Jurkat, Clone E6-1 (cell line): Measurements from ENCODE around the gene LRRC7.

ENCODE experiments used
- DNase-seq: peaks from one replicate; pipeline ENCODE4 v3.0.0-alpha.2; 2011; ENCODE audit warnings: low read depth, low spot score
- H3K4me3 ChIP-seq: 2 replicates; pipeline ENCODE4 v1.5.1; 2011; ENCODE audit warnings: mild to moderate bottlenecking, low read length, control low read depth, moderate library complexity

LRRC7 gene

DNA sequence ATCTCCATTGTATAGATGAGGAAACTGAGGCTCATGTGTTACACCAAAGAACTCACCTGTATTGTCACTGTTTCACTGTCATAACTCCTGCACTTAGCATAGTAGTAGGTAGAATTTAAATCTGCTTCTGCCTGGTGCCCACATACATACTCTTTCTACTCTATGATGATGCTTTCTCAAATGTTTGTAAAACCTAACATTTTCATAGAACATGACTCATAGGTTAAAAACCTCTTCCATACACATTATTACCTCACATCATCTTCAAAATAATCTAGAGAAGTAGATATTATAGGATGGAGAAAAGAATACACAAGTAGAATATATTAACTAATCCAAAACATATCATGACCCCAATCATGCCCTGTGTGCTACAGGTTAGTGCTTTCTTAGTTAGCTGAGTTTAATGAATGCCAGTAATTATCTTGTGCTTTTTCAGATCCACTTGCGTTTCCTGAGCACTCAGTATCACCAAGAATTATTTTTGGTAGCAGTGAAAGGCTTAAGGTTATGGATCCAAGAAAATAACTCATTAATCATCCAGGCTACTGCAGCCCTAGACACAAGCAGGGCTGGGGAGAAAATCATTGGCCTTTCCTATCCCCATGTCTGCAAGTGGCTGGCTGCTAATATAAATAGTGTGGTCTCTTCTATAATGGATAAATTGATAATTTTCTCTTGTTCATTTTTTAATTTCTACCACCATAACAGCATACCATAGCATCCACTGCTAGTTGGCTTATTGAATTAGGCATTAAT lies 480.8 kb downstream of the LRRC7 start:
- H3K4me3 ChIP-seq = no peak overlapping the region
- DNase-seq = no peak

DNA sequence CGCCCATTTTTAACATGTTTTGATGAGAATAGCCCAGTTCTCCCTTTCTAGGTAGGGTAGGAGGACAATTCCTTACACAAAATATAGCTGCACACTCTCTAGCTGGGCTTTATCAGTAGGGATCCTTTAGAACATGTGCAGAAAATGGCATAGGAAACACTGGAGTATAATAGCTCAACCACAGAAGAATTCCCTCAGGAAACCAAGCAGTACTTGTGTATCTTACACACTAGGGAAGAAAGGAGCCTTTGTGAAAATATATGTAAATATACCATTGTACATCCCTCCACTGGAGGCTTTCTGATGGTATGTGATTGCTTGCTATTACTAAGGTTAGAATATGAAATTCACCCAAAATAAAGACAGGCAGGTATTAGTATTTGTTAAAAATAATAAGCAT lies 484.2 kb downstream of the LRRC7 start:
- DNase-seq = no peak
- no peak overlapping the region for H3K4me3 ChIP-seq

DNA sequence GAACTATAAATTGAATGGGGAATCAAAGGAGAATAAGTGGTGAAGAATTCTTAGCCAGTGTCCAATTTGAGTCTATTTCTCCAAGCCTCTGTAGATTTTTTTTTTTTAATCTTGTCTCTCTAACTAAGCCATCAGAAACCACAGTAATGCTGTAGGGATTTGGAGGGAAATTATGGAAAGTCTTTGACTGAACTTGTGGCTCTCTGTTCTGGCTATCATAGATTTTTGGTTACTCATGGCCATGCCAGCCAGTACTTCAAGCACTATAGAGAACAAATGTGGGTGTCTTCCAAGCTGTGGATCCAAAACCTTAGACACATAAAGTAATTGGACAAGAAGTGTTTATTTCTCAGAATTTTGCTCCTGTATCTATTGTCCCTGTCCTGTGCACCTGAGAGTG lies 489.8 kb downstream of the LRRC7 start:
- no peak for DNase-seq
- no peak overlapping the region for H3K4me3 ChIP-seq

DNA sequence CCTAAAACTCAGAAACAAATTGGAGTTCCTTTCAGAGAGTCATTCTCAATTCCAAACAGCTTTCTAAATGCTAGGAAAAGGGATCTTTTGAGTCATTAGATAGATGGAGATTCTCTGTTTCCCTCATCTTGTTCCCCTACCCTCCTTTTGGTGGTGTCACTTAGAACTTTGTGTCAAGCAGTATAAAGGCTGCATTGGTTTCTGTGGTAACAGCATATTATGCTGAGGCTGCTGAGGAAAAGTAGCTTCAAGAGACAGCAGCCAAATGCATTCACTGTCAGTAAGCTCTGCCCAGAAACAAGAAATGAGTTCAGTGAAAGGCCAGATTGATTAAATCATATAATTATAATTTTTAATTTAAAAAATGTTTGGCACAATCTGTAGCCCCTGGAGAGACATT lies 493.5 kb downstream of the LRRC7 start:
- no peak for DNase-seq
- H3K4me3 ChIP-seq = no peak overlapping the region

DNA sequence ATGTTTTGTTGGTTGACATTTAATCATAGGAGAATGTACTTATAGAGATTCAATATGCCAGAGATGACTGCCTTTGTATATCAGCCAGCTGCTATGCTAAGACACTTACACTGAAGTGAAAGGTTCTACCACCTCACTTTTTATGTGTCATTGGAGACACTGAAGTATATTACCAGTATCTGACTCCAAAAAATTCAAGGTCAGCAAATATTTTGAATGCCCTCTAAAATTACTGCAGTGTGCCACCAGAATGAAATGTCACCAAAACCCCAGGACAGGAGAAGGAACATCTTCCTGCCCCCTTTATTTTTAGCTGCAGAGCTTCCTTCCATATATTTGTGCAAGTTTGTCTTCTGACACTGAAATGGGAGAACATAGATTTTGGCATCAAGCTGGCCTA lies 496.1 kb downstream of the LRRC7 start:
- DNase-seq = no peak
- no peak overlapping the region for H3K4me3 ChIP-seq

DNA sequence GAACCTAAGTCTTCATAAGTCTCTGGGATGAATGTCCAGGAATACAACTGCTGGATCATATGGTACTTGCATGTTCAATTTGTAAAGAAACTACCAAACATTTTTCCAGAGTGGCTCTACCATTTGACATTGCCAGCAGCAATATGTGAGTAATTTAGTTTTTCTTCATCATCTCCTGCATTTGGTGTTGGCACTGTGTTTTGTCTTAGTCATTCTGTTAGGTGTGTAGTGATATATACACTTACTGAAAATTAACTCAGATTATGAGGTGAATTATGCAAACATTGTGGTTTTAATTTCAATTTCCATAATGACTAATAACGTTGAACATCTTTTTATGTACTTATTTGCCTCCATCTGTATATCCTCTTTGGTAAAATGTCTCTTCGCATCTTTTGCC lies 499.0 kb downstream of the LRRC7 start:
- no peak overlapping the region for H3K4me3 ChIP-seq
- DNase-seq = no peak

DNA sequence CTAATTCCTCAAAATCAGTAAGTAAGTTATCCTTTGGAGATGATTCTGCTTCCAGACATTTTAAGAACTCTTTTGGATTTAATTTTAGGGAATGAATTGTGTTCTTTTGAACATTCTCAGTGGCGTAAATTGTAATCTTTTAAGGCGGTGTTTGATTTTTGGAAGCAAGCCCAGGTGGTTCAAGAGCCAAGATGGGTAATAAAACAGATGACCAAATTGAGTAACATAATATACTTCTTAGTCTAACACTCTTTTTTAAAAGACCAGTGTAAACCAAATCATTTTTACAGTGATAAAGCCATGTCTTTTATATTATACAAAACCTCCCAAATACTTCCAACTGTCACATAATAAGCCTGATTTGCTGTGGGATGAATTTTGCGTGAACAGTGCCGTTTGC lies 503.9 kb downstream of the LRRC7 start:
- no peak overlapping the region for H3K4me3 ChIP-seq
- no peak for DNase-seq

DNA sequence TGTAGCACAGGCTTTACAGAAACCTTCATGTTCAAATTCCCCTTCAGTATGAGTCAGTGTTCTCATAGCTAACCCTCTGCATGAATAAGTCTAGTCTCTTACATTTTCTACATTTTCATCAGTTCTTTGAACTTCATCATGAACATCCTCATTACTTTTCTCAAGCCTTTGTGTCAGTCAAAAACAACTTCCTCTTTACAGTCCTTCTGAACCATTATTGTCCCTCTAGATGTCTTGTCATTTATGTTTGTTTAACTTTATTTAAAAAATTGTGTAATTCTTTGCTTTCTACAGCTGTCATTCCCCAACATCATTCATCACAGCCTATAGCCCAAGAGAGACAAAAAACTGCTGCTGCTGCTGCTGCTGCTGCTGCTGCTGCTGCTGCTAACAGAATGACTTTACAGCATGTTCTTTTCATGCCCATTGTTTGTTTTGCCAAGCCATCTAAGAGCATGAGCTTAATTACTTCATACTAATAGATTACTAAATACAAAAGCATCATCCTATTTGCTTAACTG lies 504.6 kb downstream of the LRRC7 start:
- DNase-seq = no peak
- no peak overlapping the region for H3K4me3 ChIP-seq

DNA sequence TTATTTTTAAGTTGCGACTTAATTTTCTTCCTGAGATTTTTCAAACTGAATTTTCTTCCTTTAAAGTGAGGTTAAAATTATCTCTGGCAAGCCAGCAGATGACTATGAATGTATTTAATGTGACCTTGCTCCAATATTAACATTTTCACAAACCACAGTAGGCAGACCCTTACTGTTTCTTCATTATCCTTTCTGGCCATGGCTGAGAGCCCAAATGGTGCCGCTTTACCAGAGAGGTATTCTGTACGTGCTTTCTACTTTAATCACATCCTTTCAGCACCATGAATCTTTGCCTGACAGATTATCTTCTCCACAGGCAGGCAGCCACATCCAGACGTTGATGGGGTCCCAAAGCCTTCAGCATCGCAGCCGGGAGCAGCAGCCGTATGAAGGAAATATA lies 508.0 kb downstream of the LRRC7 start:
- no peak for DNase-seq
- H3K4me3 ChIP-seq = no peak overlapping the region

DNA sequence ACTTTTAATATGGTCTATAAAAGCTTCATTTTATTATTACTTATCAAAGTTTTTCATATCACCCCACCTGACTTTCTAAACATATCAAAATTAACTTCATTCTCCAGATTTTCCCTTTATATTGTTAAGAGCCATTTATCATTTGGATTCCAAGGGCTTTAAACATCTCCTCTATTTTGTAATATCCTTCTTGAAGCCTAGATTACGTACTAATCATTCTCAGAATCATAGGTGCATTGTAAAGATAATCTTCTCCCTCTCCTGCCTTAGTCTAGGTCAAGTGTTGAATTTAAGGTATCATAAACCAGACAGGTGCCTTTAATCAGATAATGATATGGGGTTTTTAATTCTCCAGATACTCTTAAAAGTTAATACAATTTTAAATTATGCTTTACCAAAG lies 509.3 kb downstream of the LRRC7 start:
- no peak overlapping the region for H3K4me3 ChIP-seq
- no peak for DNase-seq

DNA sequence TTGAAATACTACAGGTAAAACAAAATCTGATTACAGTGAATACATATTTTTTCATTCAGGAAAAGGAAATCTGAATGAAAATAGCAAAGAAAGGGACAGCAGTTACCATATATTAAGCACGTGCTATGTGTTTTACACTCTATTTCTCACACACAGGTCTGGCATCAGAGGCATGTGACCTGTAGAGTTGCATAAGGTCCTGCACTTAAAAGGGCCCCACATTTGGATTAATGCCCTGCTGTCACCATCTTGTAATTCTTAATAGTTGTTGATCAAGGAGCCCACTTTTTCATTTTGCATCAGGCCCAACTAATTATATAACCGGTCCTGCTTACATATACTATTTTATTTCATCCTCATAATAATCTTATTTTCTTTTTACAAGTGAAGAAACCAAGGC lies 511.8 kb downstream of the LRRC7 start:
- H3K4me3 ChIP-seq = no peak overlapping the region
- DNase-seq = no peak

DNA sequence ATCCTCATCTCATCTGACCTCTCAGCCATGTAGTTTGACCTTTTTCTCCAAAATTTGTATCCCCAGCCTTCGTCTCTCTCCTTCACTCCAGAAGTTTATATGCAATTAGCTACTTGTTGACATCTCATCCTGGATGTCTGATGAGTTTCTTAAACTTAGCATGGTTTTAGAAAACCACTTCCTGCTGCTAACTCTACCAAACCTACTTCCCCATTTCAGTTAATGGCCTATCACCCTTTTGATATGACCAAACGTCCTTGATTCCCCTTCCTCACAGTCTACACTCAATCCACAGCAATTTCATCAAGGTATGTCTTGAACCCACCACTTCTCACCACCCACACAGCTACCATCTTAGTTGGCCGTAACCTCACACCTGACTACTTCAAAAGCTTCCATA lies 515.8 kb downstream of the LRRC7 start:
- DNase-seq = peak; percentile 20
- no peak overlapping the region for H3K4me3 ChIP-seq

DNA sequence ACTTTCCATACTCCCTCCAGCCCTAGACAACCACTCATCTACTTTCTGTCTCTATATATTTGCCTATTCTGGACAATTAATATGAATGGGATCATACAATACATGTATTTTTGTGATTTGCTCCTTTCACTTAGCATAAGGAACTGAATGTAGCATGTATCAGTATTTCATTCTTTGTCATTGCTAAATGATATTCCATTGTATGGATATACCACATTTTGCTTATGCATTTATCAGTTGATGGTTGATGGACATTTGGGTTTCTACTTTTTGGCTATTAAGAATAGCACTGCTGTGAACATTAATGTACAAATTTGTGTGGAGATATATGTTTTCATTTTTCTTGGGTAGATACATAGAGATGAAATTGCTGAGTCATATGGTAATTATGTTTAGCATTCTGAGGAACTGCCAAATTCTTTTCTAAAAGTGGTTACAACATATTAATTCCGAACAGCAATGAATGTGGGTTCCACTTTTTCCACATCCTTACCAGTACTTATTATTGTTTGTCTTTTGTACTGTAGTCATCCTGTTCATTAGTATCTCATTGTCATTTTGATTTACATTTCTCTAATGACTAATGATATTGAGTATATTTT lies 516.7 kb downstream of the LRRC7 start:
- no peak overlapping the region for H3K4me3 ChIP-seq
- DNase-seq = no peak

DNA sequence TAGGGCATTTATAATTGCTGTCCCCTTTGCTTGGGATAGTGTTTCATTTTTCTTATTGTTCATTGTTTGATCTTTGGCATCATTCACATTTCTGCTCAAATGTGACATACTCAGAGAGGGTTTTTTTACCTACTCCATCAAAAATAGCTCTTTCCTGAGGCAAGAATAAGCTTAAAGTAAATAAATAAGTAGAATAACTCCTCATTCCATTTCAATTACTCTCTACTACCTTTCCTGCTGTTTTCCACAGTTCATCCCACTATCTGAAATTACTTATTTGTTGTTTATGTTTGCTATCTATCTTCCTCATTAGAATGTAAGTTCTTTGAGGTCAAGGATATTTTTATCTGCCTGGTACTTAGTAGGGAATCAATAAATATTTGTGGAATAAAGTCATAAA lies 517.8 kb downstream of the LRRC7 start:
- DNase-seq = no peak
- no peak overlapping the region for H3K4me3 ChIP-seq

DNA sequence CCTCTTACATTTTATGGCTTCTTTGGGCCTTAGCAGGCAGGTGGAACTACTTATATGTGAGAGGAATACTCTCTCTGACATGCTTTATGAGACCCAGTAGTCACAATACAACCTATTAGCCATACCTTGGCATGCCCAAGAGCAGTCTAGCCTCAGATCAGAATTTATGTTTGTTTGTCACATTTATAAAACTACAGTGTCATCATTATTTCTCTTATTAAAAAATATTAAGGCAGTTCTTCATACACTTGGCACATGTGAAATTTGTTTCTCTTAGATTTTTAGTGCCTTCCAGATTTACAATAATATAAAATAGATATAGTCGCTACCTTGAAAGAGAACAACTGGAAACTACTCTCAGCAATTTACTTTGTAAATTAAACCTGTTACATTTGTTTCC lies 519.2 kb downstream of the LRRC7 start:
- H3K4me3 ChIP-seq = no peak overlapping the region
- DNase-seq = no peak

DNA sequence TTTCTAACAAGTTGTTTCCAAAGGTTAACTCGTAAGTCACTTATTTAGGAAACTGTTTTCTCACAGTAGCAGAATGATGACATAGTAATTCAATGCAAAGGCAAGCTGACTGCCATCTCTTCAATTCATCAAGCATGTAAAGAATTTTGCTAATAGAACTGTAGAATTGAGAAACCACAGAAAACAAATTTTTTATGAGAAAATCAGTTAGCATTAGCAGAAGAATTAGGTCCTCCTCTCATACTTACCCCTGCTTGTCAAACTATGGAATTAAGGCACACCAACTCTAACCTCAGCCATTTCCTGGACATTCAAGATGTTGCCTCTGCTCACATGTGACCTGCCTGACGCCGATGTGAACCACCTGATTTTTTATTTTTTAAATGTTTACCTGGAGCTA lies 522.4 kb downstream of the LRRC7 start:
- no peak overlapping the region for H3K4me3 ChIP-seq
- no peak for DNase-seq

DNA sequence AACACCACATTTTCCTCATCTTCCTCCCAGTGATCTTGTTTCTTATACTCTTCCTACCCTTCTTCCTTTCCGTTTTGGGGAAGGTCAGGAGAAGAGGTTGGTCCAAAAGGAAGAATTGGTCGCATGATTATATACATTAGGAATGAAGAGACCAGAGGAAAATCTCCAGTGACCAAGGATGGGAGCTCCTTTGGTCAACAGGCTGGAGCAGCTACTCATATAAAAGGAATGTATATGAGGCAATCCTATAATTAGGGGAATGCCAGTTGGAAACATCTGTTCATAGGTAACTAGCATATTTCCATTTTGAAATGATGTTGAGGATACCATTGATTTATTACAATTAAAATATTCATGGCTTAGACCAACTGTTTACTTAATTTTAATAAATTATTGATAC lies 523.2 kb downstream of the LRRC7 start:
- no peak overlapping the region for H3K4me3 ChIP-seq
- no peak for DNase-seq

DNA sequence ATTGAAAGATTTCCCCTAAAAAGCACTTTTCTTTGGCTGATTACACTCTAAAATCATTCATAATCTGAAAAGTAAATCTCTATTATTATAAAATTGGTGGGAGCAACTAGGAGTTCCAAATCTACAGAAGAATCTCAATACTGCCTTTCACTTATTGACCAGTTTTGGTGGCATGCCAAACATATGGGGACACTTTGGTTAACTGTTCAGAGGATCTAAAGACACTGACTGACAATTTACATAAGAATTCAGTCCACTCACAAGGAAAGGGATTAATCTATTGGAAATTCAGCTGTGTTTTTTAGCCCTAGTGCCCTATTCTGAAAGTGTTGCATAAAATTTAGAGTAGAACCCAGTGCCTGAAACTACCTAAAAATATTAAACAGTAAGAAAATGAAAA lies 524.1 kb downstream of the LRRC7 start:
- H3K4me3 ChIP-seq = no peak overlapping the region

DNA sequence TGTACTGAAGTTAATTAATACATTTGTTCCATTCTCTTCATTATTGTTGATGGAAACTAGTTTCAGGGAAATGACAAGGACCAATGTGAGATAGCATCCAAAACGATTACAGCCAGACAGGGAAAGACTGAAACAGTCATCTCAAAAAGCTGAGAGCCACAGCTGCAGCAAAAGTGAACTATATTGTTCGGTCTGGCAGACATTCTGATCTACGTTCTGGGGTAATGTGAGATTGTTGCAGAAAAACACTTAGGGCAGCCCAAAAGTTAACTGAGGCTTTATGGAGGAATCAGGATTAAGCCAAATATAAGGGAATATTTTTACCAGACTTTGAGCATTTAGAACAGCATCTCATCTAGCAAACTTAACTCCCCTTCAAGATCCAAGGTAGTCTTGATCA lies 524.8 kb downstream of the LRRC7 start:
- DNase-seq = no peak
- H3K4me3 ChIP-seq = no peak overlapping the region

More for the DNA sequence above, 524.1 kb downstream of the LRRC7 start:
- DNase-seq = no peak

DNA sequence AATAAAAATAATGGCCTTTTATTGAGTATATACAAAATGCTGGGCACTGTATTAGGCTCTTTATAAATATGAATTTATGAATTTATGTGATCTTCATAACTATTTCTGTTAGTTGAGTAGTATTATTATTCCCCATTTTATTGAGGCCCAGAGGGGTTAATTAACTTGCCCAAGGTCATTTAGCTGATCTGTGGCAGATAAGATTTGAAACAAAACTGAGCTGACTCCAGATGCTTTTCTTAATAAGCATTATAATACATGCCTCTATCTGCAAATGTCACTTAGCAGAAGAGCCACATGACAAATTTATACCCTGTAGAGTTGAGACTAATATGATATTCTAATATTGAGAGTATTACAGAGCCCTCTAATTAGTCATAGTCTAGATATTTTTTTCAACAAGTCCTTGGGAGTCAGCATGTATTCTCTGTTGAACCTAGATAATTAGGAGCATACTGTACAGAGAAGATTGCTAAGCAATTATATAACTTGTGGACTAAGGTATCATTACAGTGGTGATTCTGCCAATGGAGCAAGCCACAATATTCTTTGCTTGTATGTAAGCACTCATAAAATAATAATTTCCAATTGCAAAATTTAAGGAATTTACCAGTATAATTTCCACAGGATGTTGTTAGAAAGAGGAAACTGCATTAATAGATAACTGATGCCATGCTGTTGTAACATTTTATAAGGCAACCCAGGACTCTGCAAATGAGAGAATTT lies 525.7 kb downstream of the LRRC7 start:
- H3K4me3 ChIP-seq = no peak overlapping the region
- no peak for DNase-seq
